ENCODE data around the gene SARDH. TPM values are rescaled to one million over a fixed set of nuclear protein-coding genes. Genes with fewer than 3 reads are reported as not detected.

The SARDH gene
- total RNA-seq, 1 experiment from 2014 or later: 5.6 TPM

- CTCF ChIA-PET: no interaction called here
- H3K27me3 ChIP-seq (ENCODE audit: insufficient read depth, low read length): peaks cover 57% of the 10 kb centered on the region
These were observed 115.6 kb downstream of the SARDH start for GRCh38 chr9:133622555-133622954.

More at GRCh38 chr9:133622555-133622954, 115.6 kb downstream of the SARDH start:
- Histone ChIP-seq H3K4me3 (replicated peaks in 1 of 2; ENCODE audit: low read depth in 1 of 2, low read length in 2 of 2) (no peak overlapping the region), H3K4me1 (ENCODE audit: control insufficient read depth in 1 of 2, insufficient read depth in 2 of 2, low read length in 2 of 2) (no peaks in the 10 kb centered on the region), H3K4me2 (ENCODE audit: low read length) (no peak overlapping the region), H3K9me3 (ENCODE audit: control insufficient read depth in 1 of 2, insufficient read depth in 1 of 2, low read depth in 1 of 2, low read length in 2 of 2) (no peaks in the 10 kb centered on the region), H3K9me2 (ENCODE audit: insufficient read depth) (no peaks in the 10 kb centered on the region), H3K9ac (ENCODE audit: low read length) (no peak overlapping the region), H4K20me1 (ENCODE audit: insufficient read depth) (no peaks in the 10 kb centered on the region), H3K36me3 (ENCODE audit: control insufficient read depth in 1 of 2, insufficient read depth in 2 of 2, low read length in 2 of 2) (no peaks in the 10 kb centered on the region), H2AFZ (ENCODE audit: low read depth, low read length, poor library complexity, severe bottlenecking) (no peak overlapping the region), H3K79me2 (ENCODE audit: insufficient read depth, low read length) (no peaks in the 10 kb centered on the region), H3K27ac (ENCODE audit: low read depth, low read length) (no peak overlapping the region)
- BruUV-seq (replicated peaks): no TSS peak
- ATAC-seq (no peak), DNase-seq (ENCODE audit: low read depth, low spot score) (no peak)
- ChIA-PET RAD21 (ENCODE audit: low non-redundant PET in 1 of 2, low total read pairs in 2 of 2, uncharacterized antibody in 2 of 2, unreplicated experiment in 2 of 2) (no interaction called here), POLR2A (no interaction called here)
- TF ChIP-seq CBX3 (IDR thresholded peaks at IDR 0.05; ENCODE audit: low read depth): no peak
- no peak for TF ChIP-seq TCF7L2 (IDR thresholded peaks at IDR 0.05; ENCODE audit: borderline replicate concordance, extremely low read depth, insufficient read depth, insufficient read length)
- no peak for TF ChIP-seq POLR2A (IDR thresholded peaks at IDR 0.05; ENCODE audit: borderline replicate concordance, extremely low read depth, insufficient read depth, insufficient read length)
- no peak for TF ChIP-seq EGR1 (IDR thresholded peaks at IDR 0.05; ENCODE audit: low read depth)
- TF ChIP-seq ELF1 (IDR thresholded peaks at IDR 0.05; ENCODE audit: borderline replicate concordance, low read depth): no peak
- no peak for TF ChIP-seq CEBPB (IDR thresholded peaks at IDR 0.05; ENCODE audit: low read depth)
- no peak for TF ChIP-seq EZH2phosphoT487 (IDR thresholded peaks at IDR 0.05; ENCODE audit: borderline replicate concordance)
- TF ChIP-seq FOSL1 (IDR thresholded peaks at IDR 0.05; ENCODE audit: low read depth): no peak
- TF ChIP-seq SIN3A (IDR thresholded peaks at IDR 0.05; ENCODE audit: low read depth): no peak
- no peak for TF ChIP-seq JUND (IDR thresholded peaks at IDR 0.05)
- TF ChIP-seq POLR2AphosphoS5 (IDR thresholded peaks at IDR 0.05; ENCODE audit: low read depth, low read length): no peak
- TF ChIP-seq ZNF274 (IDR thresholded peaks at IDR 0.05; ENCODE audit: low read depth, low read length): no peak
- TF ChIP-seq REST (IDR thresholded peaks at IDR 0.05; ENCODE audit: low read depth): no peak
- TF ChIP-seq EZH2 (IDR thresholded peaks at IDR 0.05): no peak
- no peak for TF ChIP-seq CTCF (IDR thresholded peaks at IDR 0.05 in 2 of 3, conservative IDR thresholded peaks at IDR 0.05 in 1 of 3; ENCODE audit: borderline replicate concordance in 1 of 3, insufficient read depth in 1 of 3, low read depth in 2 of 3, low read length in 2 of 3)
- no peak for TF ChIP-seq RAD21 (IDR thresholded peaks at IDR 0.05; ENCODE audit: low read depth)
- no peak for TF ChIP-seq YY1 (IDR thresholded peaks at IDR 0.05; ENCODE audit: extremely low read depth, insufficient replicate concordance, low read depth, low read length)
- intact Hi-C loops (cut with micrococcal nuclease): no loop called here

Data from HCT116 (cell line).